Panc1 (cell line): Measurements from ENCODE around the gene TNFAIP1.

Source experiments
- CTCF ChIP-seq: fragments of 450-650 bp; IDR thresholded peaks from 2 replicates; pipeline ENCODE4 v1.5.1; 2017; ENCODE audit warnings: mild to moderate bottlenecking
- POLR2AphosphoS5 ChIP-seq: IDR thresholded peaks from 2 replicates; pipeline ENCODE4 v1.6.1; 2012; ENCODE audit warnings: mild to moderate bottlenecking, low read depth, low read length, moderate library complexity
- SIN3A ChIP-seq: IDR thresholded peaks from 2 replicates; pipeline ENCODE4 v1.6.1; 2012; ENCODE audit warnings: low read depth, mild to moderate bottlenecking, low read length, moderate library complexity, borderline replicate concordance; ENCODE audit not compliant: insufficient read depth
- TCF7L2 ChIP-seq: IDR thresholded peaks from 2 replicates; pipeline ENCODE4 v1.6.1; 2011; ENCODE audit warnings: mild to moderate bottlenecking, low read depth, low read length, inconsistent platforms

DNA sequence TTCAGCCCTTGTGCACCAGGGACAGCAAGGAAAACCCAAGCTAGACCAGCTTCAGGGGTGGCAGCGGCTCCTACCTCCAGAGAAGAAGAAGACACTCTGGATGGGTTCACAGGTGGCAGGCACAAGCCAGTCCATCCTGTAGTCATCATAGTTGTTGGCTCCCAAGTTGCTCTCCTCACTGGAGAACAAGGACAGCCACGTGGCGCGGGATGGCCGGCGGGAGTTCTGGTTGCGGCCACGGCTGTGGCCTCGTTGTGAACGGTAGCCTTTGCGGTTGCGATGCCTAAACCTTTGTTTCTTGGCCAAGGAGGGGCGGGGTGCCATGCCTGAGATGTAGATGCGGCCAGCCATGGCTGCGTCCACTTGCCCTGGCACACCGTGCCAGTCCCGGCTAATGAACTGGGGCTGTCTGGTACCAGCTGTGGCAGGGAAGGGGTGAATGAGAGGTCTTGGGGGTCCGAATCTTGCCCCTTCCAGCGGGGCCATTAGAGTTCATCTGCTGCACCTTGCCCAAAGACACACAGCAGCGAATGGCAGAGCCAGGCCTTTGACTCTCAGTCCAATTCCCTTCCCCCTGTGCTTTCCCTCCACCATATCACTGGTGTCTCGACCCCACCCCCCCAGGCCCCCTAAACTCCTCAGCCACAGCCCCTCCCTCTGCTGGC is 32.2 kb downstream of the TNFAIP1 start:
- no peak for TF ChIP-seq CTCF
- TF ChIP-seq TCF7L2 = no peak
- no peak for TF ChIP-seq POLR2AphosphoS5
- TF ChIP-seq SIN3A = no peak
